Stimulated activated naive CD8-positive, alpha-beta T cell treated with anti-CD3 and anti-CD28 coated beads, Interleukin-15, Interleukin-2, amounts not matched to agents 100 U/mL and 50 U/mL, for 24 hours (primary cell): Measurements from ENCODE around the gene CHODL.

Experiments
- ATAC-seq: fragments of 150-1000 bp; cut with Tn5 transposase; one replicate; pipeline ENCODE4 v1.10.0; 2021
- DNase-seq: peaks from one replicate; pipeline ENCODE4 v3.0.0; 2021

CHODL gene, protein sequence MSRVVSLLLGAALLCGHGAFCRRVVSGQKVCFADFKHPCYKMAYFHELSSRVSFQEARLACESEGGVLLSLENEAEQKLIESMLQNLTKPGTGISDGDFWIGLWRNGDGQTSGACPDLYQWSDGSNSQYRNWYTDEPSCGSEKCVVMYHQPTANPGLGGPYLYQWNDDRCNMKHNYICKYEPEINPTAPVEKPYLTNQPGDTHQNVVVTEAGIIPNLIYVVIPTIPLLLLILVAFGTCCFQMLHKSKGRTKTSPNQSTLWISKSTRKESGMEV

DNA sequence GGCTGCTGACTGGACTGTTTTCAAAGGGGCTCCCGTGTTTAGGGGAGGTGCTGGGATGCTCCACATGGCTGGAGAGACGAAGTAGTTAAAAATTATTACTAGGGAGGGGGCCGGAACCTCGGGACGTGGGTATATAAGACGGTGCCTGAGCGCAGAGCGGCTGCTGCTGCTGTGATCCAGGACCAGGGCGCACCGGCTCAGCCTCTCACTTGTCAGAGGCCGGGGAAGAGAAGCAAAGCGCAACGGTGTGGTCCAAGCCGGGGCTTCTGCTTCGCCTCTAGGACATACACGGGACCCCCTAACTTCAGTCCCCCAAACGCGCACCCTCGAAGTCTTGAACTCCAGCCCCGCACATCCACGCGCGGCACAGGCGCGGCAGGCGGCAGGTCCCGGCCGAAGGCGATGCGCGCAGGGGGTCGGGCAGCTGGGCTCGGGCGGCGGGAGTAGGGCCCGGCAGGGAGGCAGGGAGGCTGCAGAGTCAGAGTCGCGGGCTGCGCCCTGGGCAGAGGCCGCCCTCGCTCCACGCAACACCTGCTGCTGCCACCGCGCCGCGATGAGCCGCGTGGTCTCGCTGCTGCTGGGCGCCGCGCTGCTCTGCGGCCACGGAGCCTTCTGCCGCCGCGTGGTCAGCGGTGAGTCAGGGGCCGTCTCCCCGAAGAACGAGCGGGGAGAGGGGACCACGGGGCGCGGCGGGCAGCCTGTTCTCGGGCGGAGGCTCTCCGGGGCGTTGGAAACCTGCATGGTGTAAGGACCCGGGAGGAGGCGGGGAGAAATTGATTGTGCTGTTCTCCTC lies at the start of gene CHODL:
TSS of gene CHODL (plus strand) at position 163 of the 793 bp plus-strand sequence. CDS start at position 554, 391 bp downstream.
- DNase-seq, result no peak
- peak; percentile 32 for ATAC-seq

DNA sequence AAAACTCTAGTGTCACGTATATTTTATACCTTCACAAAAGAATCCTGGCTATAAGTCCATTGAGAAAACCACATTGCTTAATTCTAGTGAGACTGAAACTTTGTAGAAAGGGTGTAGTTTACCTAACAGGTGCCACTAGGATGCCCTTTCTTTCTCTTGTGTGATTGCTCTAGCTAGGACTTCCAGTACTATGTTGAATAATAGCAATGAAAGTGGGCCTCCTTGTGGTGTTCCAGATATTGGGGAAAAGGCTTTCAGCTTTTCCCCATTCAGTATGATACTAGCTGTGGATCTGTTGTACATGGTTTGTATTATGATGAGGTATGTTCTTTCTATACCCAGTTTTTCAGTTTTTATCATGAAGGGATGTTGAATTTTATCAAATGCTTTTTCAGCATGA lies 39.7 kb upstream of the CHODL start:
- no peak for ATAC-seq
- DNase-seq, result no peak

DNA sequence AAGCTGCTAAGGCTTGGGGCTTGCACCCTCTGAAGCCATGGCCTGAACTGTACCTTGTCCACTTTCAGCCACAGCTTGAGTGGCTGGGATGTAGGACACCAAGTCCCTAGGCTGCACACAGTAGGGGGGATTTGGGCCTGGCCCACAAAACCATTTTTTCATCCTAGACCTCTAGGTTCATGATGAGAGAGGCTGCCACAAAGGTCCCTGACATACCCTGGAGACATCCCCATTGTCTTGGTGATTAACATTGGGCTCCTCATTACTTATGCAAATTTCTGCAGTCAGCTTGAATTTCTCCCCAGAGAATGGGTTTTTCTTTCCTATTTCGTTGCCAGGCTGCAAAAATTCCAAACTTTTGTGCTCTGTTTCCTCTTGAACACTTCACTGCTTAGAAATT lies 26.3 kb upstream of the CHODL start:
- DNase-seq (no peak), ATAC-seq (no peak)

DNA sequence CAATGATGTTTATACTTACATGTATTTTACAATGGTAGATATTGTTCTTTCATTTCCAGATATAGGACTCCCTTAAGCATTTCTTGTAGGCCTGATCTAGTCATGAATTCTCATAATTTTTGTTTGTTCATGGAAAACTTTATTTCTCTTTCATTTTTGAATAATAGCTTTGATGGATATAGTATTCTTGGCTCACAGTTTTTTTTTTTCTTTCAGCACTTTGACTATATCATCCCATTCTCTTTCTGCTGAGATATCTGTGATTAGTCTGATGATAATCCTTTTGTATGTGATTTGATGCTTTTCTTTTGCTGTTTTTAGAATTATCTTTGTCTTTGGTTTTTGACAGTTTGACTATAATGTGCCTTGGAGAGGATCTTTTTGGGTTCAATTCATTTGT lies 24.1 kb upstream of the CHODL start:
- DNase-seq (no peak), ATAC-seq (no peak)

DNA sequence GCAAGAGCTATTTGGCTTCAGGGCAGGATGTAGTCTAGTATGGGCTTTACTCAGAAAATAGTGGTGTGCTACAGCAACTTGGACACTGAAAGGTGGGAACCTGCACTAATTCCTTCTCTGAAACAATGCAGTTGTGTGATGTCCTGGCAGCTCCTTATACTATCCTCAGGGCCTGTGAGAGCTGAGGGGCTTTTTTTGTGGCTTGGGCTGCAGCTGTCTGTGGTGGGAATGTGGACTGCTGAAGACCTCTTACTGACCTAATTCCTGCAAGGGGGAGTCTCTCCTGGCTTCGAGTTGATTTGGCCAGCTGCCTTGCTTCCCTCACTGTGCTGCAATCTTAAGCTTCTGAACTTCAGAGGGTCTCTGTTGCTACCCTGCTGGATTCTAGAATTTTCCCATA lies 22.3 kb upstream of the CHODL start:
- DNase-seq, result no peak
- ATAC-seq, result no peak

DNA sequence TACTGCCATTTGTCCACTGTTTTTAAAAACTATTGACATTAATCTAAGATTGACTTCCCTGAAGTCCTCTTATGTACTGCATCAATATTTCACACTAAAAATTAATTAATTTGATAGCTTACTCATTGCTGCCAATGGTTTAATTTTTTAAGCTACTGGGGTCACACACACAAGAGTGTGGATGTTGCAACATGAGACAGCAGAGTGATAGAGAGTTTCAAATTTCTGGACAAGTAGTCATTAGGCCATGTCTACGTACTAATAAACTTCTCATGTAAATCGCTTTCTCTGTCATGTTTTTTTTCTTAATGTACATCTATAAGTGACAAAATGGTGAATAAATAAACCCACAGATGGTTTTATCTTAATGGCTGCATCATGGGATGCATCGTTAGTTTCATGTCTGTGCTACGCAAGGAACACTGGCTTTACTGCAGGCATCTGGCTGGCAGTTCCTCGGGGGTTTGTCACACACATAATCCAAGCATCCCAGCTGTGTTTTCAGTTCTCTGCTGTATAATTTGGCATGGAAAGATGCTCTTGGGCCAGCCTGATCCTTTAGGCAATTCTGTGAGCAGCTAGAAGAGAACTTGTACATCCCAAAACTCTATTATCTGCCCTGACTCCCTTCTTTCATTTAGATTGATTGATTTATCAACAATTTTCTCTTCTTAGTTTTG lies 16.4 kb upstream of the CHODL start:
- no peak for DNase-seq
- no peak for ATAC-seq

DNA sequence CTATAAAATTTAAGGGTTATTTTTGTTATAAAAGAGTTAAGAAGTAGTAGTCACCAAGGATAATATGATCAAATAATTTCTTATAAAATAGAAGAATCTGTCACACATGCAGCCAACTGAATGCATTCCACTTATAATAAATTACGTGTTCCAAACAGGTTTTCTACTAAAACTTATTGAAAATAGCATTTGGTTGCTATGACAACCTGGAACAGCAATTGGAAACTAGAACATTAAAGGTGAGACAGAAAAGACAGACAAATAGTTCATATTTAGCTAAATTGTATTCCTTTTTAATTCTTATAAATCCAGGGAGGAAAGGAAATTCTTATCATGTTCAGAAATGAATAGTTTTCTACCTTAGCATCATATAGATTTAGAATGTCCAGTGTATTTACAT lies 9.1 kb upstream of the CHODL start:
- ATAC-seq (no peak), DNase-seq (no peak)

DNA sequence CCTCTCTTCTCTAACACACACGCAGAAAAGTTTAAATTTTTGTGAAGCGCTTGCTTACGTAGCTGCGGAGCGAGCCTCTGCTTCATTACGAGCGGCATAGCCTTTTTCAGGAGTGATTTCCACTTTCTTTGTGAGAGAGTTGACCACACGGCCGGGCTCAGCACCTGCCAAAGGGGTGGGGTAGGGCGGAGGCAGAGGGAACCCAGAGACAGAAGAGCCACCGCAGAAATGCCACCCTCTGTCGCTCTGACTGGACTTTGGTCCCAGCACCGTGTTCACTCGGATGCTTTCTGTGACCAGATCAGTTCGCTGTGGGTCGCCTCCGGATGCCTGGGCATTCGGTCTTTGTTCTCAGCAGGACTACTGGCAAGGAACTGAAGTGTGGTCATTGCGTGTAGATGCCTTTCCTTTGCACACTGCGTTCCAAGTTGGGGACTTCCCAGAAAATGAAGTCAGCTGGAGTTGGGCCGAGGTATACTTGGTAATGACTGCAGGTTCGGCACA lies 883 bp downstream of the CHODL start:
- no peak for ATAC-seq
- no peak for DNase-seq

DNA sequence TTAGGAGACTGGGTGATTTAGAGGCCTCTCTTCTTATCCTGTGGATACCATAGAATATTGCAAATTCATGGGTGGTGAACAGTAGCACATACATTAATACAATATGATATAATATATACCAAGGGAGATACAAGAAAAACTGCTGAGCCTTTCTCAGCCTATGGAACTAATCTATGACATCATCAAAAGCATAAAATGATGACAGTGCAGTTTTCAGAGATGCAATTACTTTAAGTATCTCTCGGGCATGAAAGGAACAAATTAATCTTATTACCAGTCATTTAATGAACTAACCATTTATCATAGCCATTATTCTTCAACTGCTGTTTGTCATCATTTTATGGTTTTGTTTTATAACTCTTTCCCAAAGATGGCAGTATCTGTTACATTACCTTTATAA lies 3.5 kb downstream of the CHODL start:
- ATAC-seq, result no peak
- no peak for DNase-seq

DNA sequence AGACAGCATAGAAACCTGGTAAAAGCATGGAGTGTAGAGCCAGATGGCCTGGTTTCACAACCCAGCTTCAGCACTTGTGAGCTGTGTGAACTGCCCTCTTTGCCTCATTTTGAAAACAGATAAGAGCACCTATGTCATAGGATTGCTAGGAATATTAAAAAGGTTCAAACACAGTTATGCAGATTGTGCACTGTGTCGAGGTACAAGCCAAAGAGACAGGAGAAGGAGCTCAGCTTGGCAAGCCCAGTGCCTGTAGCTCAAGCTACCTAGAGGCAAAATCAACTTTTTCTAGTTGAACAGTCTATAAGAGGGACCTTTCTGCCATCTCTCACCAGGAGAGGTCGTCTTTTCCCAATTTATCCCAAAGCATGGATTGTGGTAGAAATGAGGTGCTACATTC lies 5.0 kb downstream of the CHODL start:
- DNase-seq (no peak), ATAC-seq (no peak)

DNA sequence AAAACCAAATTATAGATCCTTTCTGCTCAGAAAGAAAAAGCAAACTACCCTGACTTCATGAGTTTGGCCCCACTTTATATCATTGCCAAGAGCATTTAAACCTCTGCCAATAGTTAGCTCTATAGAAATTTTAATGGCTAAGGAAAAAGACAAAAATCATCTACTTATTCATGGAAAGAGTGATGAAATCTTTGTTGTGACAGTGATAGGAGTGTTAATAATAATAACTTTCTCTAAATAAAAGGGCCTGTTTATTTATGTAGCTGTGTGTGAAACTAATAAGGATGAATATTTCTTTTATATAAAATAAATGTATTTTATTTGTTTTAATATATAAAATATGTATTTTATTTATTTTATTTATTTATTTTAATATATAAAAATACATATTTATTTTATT lies 6.4 kb downstream of the CHODL start:
- ATAC-seq, result no peak

DNA sequence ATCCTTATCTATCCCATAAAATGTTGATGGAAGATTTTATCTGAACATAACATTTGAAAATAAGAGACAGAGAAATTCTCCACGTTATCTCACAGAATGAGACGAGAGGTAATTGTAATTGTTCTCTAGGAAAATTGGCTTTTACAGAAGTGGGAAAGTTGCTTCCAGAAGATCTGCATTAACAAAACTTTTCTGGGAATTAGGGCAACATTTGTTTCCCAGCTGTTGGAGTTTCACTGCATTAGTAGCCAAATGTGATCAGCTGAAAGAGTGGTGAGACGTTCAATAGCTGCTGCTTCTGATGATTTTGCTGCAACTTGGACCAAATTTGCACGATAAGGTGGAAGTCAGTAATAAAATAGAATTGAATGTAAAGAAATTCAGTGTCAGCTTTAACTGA lies 7.6 kb downstream of the CHODL start:
- ATAC-seq (no peak), DNase-seq (no peak)

More for the DNA sequence above, 6.4 kb downstream of the CHODL start:
- no peak for DNase-seq

DNA sequence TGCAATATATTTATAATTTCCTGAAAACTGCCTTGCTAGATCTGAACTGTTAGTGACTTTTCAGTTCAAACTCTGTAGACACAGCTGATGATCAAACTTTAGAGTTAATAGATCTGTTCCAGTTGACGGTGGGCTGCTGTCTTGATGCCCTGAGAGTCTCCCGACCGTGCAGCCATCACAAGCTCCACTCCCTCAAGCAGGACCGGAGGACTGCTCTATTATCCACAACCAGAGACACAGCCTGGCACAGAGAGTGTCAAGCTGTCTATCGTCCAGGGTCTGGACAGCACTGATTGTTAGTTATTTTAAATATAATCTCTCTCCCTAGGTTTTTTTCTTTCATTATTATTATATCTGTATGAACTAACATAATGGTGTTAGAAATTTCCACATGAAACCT lies 8.0 kb downstream of the CHODL start:
- DNase-seq (no peak), ATAC-seq (no peak)

DNA sequence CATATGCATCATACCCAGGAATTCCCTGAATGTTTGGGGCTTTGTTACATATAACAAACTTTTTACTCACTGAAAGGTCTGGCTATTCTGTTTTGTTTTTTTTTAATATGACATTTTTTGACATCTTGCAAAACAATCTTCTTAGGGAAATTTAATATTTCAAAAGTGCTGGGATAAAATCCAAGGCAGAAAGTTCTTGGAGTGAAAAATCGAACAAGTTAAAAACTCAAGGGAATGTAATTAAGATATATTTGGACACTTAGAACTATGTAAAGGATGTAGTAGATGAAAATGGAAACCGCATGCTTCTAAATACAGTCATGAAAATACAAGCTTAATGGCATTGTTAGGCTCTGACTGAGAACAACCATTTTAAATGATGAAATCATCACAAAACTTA lies 8.6 kb downstream of the CHODL start:
- DNase-seq (no peak), ATAC-seq (no peak)

DNA sequence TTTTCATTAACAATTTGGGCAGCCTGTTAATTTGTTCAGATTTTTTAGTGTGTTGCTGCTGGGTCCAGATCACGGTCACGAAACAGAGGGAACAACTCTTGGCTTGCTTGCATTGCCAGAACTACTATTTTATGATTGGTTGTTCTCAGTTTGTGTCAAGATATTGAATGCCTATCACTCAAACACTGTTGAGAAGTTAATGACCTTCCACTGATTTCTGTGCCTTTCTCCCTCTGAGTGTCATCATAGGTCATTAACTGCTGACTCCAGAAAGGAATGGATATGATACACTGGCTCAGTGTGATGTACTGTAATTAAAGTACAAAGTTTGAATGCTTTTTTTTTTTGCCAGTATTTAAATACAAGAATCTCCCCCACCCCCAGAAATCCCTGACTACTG lies 9.2 kb downstream of the CHODL start:
- DNase-seq, result no peak
- ATAC-seq, result no peak

DNA sequence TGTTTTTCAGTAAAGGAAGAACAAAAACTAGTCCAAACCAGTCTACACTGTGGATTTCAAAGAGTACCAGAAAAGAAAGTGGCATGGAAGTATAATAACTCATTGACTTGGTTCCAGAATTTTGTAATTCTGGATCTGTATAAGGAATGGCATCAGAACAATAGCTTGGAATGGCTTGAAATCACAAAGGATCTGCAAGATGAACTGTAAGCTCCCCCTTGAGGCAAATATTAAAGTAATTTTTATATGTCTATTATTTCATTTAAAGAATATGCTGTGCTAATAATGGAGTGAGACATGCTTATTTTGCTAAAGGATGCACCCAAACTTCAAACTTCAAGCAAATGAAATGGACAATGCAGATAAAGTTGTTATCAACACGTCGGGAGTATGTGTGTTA lies 21.3 kb downstream of the CHODL start:
- no peak for DNase-seq
- ATAC-seq, result no peak

DNA sequence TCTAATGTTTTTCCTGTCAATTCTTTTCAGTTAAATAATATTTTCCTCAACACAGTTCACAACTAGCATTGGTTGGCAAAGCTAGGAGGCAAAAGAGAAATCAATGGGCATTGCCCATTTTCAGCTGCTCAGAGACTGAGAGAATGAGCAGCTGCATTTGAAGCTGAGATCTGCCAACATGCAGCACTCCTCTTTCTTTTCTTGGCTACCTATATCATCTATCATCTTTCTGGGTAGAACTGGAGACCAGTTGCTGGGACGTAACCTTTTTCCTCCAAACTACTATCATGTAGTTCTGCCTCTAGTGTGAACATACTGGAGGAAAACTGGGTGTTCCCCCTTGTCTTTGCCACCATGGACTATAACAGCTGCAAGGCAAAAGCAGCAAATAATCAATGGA lies 22.9 kb downstream of the CHODL start:
- ATAC-seq, result no peak
- DNase-seq, result no peak

DNA sequence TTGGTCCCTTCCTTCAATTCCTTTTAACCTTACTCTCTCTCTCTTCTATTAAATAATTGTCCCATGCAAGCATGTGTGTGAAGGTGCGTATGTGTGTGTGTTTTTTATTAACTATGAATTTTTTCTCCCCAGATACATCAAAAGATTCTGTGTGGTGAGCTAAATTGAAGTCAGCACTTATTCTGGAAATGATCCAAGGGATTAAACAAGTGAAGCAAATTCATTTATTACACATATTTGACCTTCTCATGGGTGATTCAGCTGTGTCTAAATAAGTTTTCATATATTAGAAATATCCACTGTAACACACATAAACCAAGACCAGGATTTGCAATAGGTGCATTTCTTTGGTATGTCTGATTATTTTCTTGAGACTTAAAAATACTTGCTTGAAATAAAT lies 24.3 kb downstream of the CHODL start:
- ATAC-seq (no peak), DNase-seq (no peak)

DNA sequence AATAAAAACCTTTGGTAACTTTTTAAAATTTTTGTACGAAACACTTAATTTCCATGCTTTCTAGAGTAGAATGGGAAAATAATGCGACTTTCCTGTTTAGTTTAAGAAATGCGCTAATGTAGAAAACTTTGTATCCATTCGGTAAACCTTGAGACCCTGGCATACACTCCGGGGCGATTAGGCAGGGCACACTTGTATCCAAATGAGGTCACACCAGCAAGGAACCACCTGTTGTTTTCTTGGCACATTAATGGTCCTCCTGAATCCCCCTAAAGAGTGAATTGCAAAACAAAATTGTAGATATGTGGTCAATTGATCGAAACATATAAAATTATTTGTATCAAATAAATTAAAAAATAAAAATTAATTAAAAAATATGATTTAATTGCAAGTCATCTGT lies 25.2 kb downstream of the CHODL start:
- DNase-seq (no peak), ATAC-seq (no peak)

DNA sequence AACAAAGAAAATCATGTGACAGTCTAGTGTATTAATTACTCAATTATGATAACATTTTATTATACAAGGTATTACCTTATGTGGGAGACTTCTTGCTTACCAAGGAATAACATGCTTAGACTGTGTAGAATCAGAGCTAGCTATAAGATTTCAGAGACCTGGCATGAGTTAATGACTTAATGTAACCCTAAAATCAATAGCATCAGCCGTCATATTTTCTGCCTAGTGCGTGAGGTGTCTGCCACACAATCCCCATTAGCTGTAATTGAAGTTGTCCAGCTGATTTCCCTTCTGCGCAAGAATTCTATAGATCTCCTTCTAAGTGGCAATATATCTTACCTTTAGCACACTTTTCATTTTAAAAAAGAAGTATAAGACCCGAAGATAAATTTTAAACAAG lies 28.8 kb downstream of the CHODL start:
- ATAC-seq, result no peak

DNA sequence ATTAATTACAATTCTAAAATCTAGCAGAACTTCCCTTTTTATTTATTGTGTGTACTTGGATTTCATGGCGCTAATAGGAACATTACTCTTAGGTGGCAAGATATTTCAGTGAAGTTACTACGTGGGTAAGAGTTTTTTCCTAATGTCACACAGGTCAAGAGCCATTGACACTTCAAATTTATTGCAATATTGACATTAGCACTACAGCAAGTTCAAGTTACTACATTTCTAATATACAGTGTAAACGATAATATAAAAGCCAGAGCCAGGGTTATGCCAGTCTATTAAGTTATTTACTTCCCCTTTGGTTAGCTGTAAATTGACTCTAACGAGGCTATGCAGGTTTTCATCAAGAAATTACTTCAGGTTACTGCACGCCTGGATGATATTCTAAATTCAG lies 29.7 kb downstream of the CHODL start:
- ATAC-seq, result no peak

More for the DNA sequence above, 28.8 kb downstream of the CHODL start:
- no peak for DNase-seq

DNA sequence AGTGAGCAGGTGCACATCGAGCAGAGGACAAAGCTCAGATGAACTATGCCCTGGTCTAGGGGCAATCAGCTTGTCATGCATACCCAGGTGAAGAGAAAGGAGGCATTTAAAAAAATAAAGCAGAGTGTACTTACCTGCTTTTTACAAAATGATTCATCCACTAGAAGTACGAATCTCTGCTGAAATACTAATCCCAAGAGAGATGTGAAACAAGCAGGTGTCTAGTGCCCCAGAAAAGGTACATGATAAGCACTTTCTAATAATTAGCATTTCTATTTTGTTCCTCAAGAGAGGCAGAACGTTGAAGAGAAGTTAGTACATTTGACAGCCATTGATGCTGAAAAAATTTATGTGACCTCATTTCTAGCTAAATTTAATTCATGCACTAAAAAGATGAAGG lies 31.1 kb downstream of the CHODL start:
- DNase-seq, result no peak
- ATAC-seq, result no peak

More for the DNA sequence above, 29.7 kb downstream of the CHODL start:
- no peak for DNase-seq

DNA sequence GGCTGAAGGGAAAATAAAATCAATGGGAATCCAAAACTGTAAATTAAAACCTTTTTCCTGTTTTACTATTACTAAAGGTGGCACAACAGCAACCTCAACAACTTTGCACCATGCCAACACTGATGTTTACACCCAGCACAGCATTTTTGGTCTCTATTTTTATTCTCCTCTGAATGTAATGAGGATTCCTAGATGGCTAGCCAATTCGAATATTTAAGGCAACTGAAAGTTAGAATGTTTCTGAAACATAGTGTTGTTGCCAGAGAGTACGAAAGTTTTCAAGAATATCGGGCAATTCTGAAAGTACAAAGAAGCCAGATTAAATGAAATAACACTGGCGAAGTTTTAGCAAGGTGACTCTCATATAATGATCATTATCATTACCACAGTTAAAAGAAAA lies 40.7 kb downstream of the CHODL start:
- ATAC-seq (no peak), DNase-seq (no peak)
